B cell (primary cell): ENCODE results near the gene ARHGAP4. TPM values are rescaled to one million over a fixed set of nuclear protein-coding genes. Genes with fewer than 3 reads are reported as not detected.
A peak's percentile ranks its signal among the peaks of the same experiment; 100 is the strongest.

Experiments used
- ATAC-seq: fragments of 200-7000 bp; cut with Tn5 transposase; one replicate; pipeline ENCODE4 v1.10.0; 2021; ENCODE audit warnings: low read depth, mild to moderate bottlenecking, moderate number of reproducible peaks, moderate library complexity
- CTCF ChIA-PET: fragments of 350-600 bp; sonication (Branson Sonifier 250); formaldehyde crosslinking; loops from one replicate; lab custom pipeline; 2021; ENCODE audit warnings: antibody characterized with exemption, inconsistent platforms; lab: Charles Lee
- POLR2A ChIA-PET: fragments of 350-600 bp; sonication (Branson Sonifier 250); formaldehyde crosslinking; loops from one replicate; lab custom pipeline; 2021; ENCODE audit warnings: antibody characterized with exemption; lab: Charles Lee
- DNase-seq: peaks from one replicate; pipeline ENCODE4 v3.0.0; 2013
- H2AFZ ChIP-seq: 2 replicates; pipeline ENCODE4 v1.6.1; 2012; ENCODE audit warnings: mild to moderate bottlenecking, low read depth, low read length; ENCODE audit not compliant: insufficient read depth, poor library complexity, severe bottlenecking
- H3K27ac ChIP-seq, 2 donors: 1 replicate in 1 of 2; 2 replicates in 1 of 2; pipeline ENCODE4 v1.5.1; 2012 to 2013; ENCODE audit warnings: low read length in 2 of 2, mild to moderate bottlenecking in 2 of 2, moderate library complexity in 1 of 2
- H3K27me3 ChIP-seq, 4 experiments: fragments of 200-600 bp in 1 of 4; sonication (generic) in 1 of 4; replicated peaks in 1 of 4; 1 replicate in 2 of 4; 2 replicates in 2 of 4; pipeline versions ENCODE4 v1.6.1 to v1.7.0; 2013 to 2016; ENCODE audit warnings: low read length in 3 of 4, mild to moderate bottlenecking in 2 of 4, mixed read lengths in 1 of 4, moderate library complexity in 1 of 4; ENCODE audit not compliant: insufficient read depth in 4 of 4, control insufficient read depth in 3 of 4; ENCODE audit errors: control extremely low read depth in 1 of 4
- H3K36me3 ChIP-seq, 2 experiments: replicated peaks in 1 of 2; 1 replicate in 1 of 2; 2 replicates in 1 of 2; pipeline versions ENCODE4 v1.6.1 to v1.7.1; 2013; ENCODE audit warnings: low read length in 1 of 2; ENCODE audit not compliant: insufficient read depth in 2 of 2, control insufficient read depth in 1 of 2; ENCODE audit errors: control extremely low read depth in 1 of 2, extremely low read depth in 1 of 2
- H3K4me1 ChIP-seq, 2 donors: fragments of 200-600 bp in 1 of 2; sonication (generic) in 1 of 2; 1 replicate in 1 of 2; 2 replicates in 1 of 2; pipeline versions ENCODE4 v1.5.1 to v1.6.1; 2013 to 2017; ENCODE audit warnings: low read length in 2 of 2; ENCODE audit not compliant: control insufficient read depth in 2 of 2, insufficient read depth in 2 of 2
- H3K4me2 ChIP-seq: replicated peaks from 2 replicates; pipeline ENCODE3; 2012; ENCODE audit warnings: mild to moderate bottlenecking, low read depth, low read length; ENCODE audit not compliant: poor library complexity, severe bottlenecking
- H3K4me3 ChIP-seq, 5 experiments: fragments of 200-600 bp in 1 of 5; sonication (generic) in 1 of 5; 1 replicate in 3 of 5; 2 replicates in 2 of 5; pipeline versions ENCODE4 v1.5.1 to v1.7.0; 2011 to 2016; ENCODE audit warnings: low read length in 4 of 5, mild to moderate bottlenecking in 4 of 5, low read depth in 2 of 5, control low read depth in 1 of 5, moderate library complexity in 1 of 5; ENCODE audit not compliant: insufficient read depth in 1 of 5; ENCODE audit errors: control extremely low read depth in 1 of 5, extremely low read depth in 1 of 5
- H3K79me2 ChIP-seq: fragments of 200-600 bp; sonication (generic); one replicate; pipeline ENCODE4 v1.6.0; 2016; ENCODE audit warnings: low read length; ENCODE audit not compliant: control insufficient read depth, insufficient read depth
- H3K9ac ChIP-seq: fragments of 200-600 bp; sonication (generic); 2 replicates; pipeline ENCODE4 v1.6.1; 2017; ENCODE audit warnings: mild to moderate bottlenecking, low read length, moderate library complexity
- H3K9me3 ChIP-seq, 3 donors: one replicate each; pipeline versions ENCODE4 v1.6.1 to v1.7.1; 2013; ENCODE audit warnings: low read length in 2 of 3; ENCODE audit not compliant: control insufficient read depth in 2 of 3, insufficient read depth in 1 of 3; ENCODE audit errors: control extremely low read depth in 1 of 3
- H4K20me1 ChIP-seq: 2 replicates; pipeline ENCODE4 v1.6.0; 2012; ENCODE audit warnings: mild to moderate bottlenecking, low read length; ENCODE audit not compliant: insufficient read depth, control insufficient read depth, poor library complexity, severe bottlenecking
- H3K27ac Mint-ChIP-seq: one replicate; pipeline ENCODE4 v1.8.0; 2021; ENCODE audit warnings: mixed read lengths
- H3K27me3 Mint-ChIP-seq: one replicate; pipeline ENCODE4 v1.8.0; 2021; ENCODE audit warnings: mixed read lengths
- H3K4me1 Mint-ChIP-seq: one replicate; pipeline ENCODE4 v1.8.0; 2021; ENCODE audit warnings: mixed read lengths
- H3K4me3 Mint-ChIP-seq: one replicate; pipeline ENCODE4 v1.8.0; 2021; ENCODE audit warnings: mixed read lengths
- H3K9me3 Mint-ChIP-seq: one replicate; pipeline ENCODE4 v1.8.0; 2022; ENCODE audit warnings: mixed read lengths; ENCODE audit not compliant: insufficient read depth
- CTCF ChIP-seq: fragments of 200-600 bp; IDR thresholded peaks from one replicate; pipeline ENCODE4 v1.8.0; 2022; ENCODE audit warnings: antibody characterized with exemption, mild to moderate bottlenecking
- EZH2 ChIP-seq: IDR thresholded peaks from 2 replicates; pipeline ENCODE4 v1.6.1; 2012; ENCODE audit warnings: borderline replicate concordance, low read depth, mild to moderate bottlenecking, moderate library complexity, low read length; ENCODE audit not compliant: insufficient read depth, poor library complexity, severe bottlenecking
- WGBS: methylation state at CpG from one replicate; pipeline ENCODE4 v1.1.5; 2013; ENCODE audit warnings: missing lambda C conversion rate; ENCODE audit not compliant: insufficient coverage; 5-methylcytosine and 5-hydroxymethylcytosine counted together
- intact Hi-C: fragments of 100-400 bp; cut with micrococcal nuclease; formaldehyde crosslinking; loops from one replicate; pipeline ENCODE4 v1.10.0; 2022
- polyA plus RNA-seq: library from polyadenylated mRNA; depleted of rRNA; stranded (reverse); fragments of >200 nt; gene quantifications from 2 replicates; pipeline ENCODE4 v1.2.3, GENCODE V29; 2012
- total RNA-seq, 2 donors: library from RNA; stranded (reverse); fragments of 120-200 nt in 1 of 2; gene quantifications; 1 replicate in 1 of 2; 2 replicates in 1 of 2; pipeline versions ENCODE4 v1.2.3 to v1.2.4, GENCODE V29; 2013 to 2022

ARHGAP4 gene
- total and polyA plus RNA-seq, 2 donors (not counting 1 experiment from before 2014, with no cell fraction given), result 242 to 711 TPM

GRCh38 chrX:153924149-153924861 is 1.8 kb downstream of the ARHGAP4 start:
- peak overlapping the region; percentile 42 to 88 for H3K27ac ChIP-seq
- no peaks in the 10 kb centered on the region for H3K27me3 ChIP-seq
- peak overlapping the region; percentile 96 for H3K4me3 Mint-ChIP-seq
- H3K9ac ChIP-seq, result peak overlapping the region; percentile 96
- H3K9me3 Mint-ChIP-seq, result no peaks in the 10 kb centered on the region
- ChIA-PET CTCF (interaction anchor here (0.9 to 13.1 kb wide), 13 partner anchors 11 to 983 kb away, joined by 3 to 325 read pairs (median 5); partner anchors contain the start of genes HCFC1, IDH3G, IRAK1 and NAA10), POLR2A (interaction anchor here (1.1 to 5.2 kb wide), 7 partner anchors 11 to 47 kb away, joined by 3 to 58 read pairs (median 5); partner anchors contain the start of genes HCFC1, NAA10 and RENBP)
- TF ChIP-seq CTCF (peak; percentile 40), EZH2 (no peak)
- peak overlapping the region; percentile 98 for H3K4me2 ChIP-seq
- peaks cover 33% of the 10 kb centered on the region for H4K20me1 ChIP-seq
- peak overlapping the region; percentile 65 to 88 (median 73) for H3K4me3 ChIP-seq
- no peak overlapping the region for H2AFZ ChIP-seq
- H3K4me1 ChIP-seq, result peaks cover 42 to 57% of the 10 kb centered on the region in 2 donors
- DNase-seq (peak; percentile 79), ATAC-seq (no peak)
- peaks cover 0 to 22% of the 10 kb centered on the region in 2 experiments for H3K36me3 ChIP-seq
- intact Hi-C loops, result loop anchor here (2.0 kb wide), 1 partner anchor 200 kb away; the partner anchor contains the start of genes ABCD1 and BCAP31
- H3K79me2 ChIP-seq, result peaks cover 41% of the 10 kb centered on the region
- no peaks in the 10 kb centered on the region for H3K9me3 ChIP-seq
- H3K4me1 Mint-ChIP-seq, result peaks cover 45% of the 10 kb centered on the region
- H3K27me3 Mint-ChIP-seq, result no peaks in the 10 kb centered on the region
- WGBS, result 0% methylated on average over 5 of the region's 14 CpGs
- H3K27ac Mint-ChIP-seq, result peak overlapping the region; percentile 98
